ENCODE data around the gene MTHFSD. TPM values are rescaled to one million over a fixed set of nuclear protein-coding genes. Genes with fewer than 3 reads are reported as not detected.

The MTHFSD gene
- total RNA-seq, 1 experiment from 2014 or later, result 47.8 TPM

DNA sequence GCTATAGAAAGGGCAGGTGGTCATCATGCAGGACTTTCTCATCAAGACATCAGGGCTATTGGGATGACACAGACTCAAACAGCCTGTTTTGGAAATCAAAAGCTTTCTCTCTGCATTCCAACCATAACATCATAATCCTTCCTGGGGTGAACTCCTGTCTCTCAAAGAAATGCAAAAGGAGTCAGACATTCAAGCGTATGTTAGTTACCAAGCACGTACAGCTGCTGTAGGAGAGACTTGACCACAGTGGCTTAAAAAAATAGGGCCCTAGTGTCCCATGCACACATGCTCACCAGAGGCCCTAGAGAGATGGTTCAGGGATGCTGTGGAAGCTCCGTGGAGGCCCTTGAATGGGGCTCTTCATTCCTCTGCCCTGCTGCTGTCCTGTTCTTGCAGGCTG lies 69.3 kb downstream of the MTHFSD start:
- no peak for DNase-seq
- intact Hi-C loops (cut with micrococcal nuclease; ENCODE audit: unreplicated experiment), result no loop called here
- H3K9me3 Mint-ChIP-seq (ENCODE audit: low read depth, unreplicated experiment), result peaks cover 2% of the 10 kb centered on the region
- CTCF ChIA-PET, result no interaction called here
- H3K27ac Mint-ChIP-seq (ENCODE audit: unreplicated experiment), result no peak overlapping the region
- no peak for TF ChIP-seq CTCF (IDR thresholded peaks at IDR 0.05; ENCODE audit: unreplicated experiment)
- no peaks in the 10 kb centered on the region for H3K36me3 Mint-ChIP-seq (ENCODE audit: insufficient read depth, unreplicated experiment)
- BruUV-seq (replicated peaks), result no TSS peak
- no peaks in the 10 kb centered on the region for H3K4me1 Mint-ChIP-seq (ENCODE audit: low read depth, unreplicated experiment)
- H3K4me3 Mint-ChIP-seq (ENCODE audit: low read depth, unreplicated experiment), result no peak overlapping the region
- peaks cover 100% of the 10 kb centered on the region for H3K27me3 Mint-ChIP-seq (ENCODE audit: unreplicated experiment)

GRCh38 chr16:86484240-86484639 lies 70.8 kb downstream of the MTHFSD start:
- Mint-ChIP-seq H3K27me3 (ENCODE audit: unreplicated experiment) (peaks cover 100% of the 10 kb centered on the region), H3K4me1 (ENCODE audit: low read depth, unreplicated experiment) (no peaks in the 10 kb centered on the region), H3K36me3 (ENCODE audit: insufficient read depth, unreplicated experiment) (no peaks in the 10 kb centered on the region), H3K27ac (ENCODE audit: unreplicated experiment) (no peak overlapping the region), H3K4me3 (ENCODE audit: low read depth, unreplicated experiment) (no peak overlapping the region), H3K9me3 (ENCODE audit: low read depth, unreplicated experiment) (peaks cover 2% of the 10 kb centered on the region)
- no TSS peak for BruUV-seq (replicated peaks)
- DNase-seq, result no peak
- intact Hi-C loops (cut with micrococcal nuclease; ENCODE audit: unreplicated experiment), result no loop called here
- TF ChIP-seq CTCF (IDR thresholded peaks at IDR 0.05; ENCODE audit: unreplicated experiment), result no peak
- CTCF ChIA-PET, result no interaction called here

- Mint-ChIP-seq H3K4me3 (ENCODE audit: low read depth, unreplicated experiment) (no peak overlapping the region), H3K27me3 (ENCODE audit: unreplicated experiment) (peaks cover 100% of the 10 kb centered on the region), H3K9me3 (ENCODE audit: low read depth, unreplicated experiment) (peaks cover 2% of the 10 kb centered on the region), H3K4me1 (ENCODE audit: low read depth, unreplicated experiment) (no peaks in the 10 kb centered on the region), H3K36me3 (ENCODE audit: insufficient read depth, unreplicated experiment) (no peaks in the 10 kb centered on the region), H3K27ac (ENCODE audit: unreplicated experiment) (no peak overlapping the region)
- intact Hi-C loops (cut with micrococcal nuclease; ENCODE audit: unreplicated experiment), result no loop called here
- no TSS peak for BruUV-seq (replicated peaks)
- TF ChIP-seq CTCF (IDR thresholded peaks at IDR 0.05; ENCODE audit: unreplicated experiment), result no peak
- no peak for DNase-seq
- CTCF ChIA-PET, result interaction anchor here (0.6 kb wide), 1 partner anchor 65 kb away, joined by 3 read pairs; no protein-coding TSS in a partner anchor
Observed at GRCh38 chr16:86481607-86482006, 73.4 kb downstream of the MTHFSD start.

- DNase-seq, result no peak
- no TSS peak for BruUV-seq (replicated peaks)
- Mint-ChIP-seq H3K27ac (ENCODE audit: unreplicated experiment) (no peak overlapping the region), H3K4me1 (ENCODE audit: low read depth, unreplicated experiment) (no peaks in the 10 kb centered on the region), H3K36me3 (ENCODE audit: insufficient read depth, unreplicated experiment) (no peaks in the 10 kb centered on the region), H3K9me3 (ENCODE audit: low read depth, unreplicated experiment) (peaks cover 2% of the 10 kb centered on the region), H3K27me3 (ENCODE audit: unreplicated experiment) (peaks cover 100% of the 10 kb centered on the region), H3K4me3 (ENCODE audit: low read depth, unreplicated experiment) (no peak overlapping the region)
- intact Hi-C loops (cut with micrococcal nuclease; ENCODE audit: unreplicated experiment), result no loop called here
- CTCF ChIA-PET, result no interaction called here
- TF ChIP-seq CTCF (IDR thresholded peaks at IDR 0.05; ENCODE audit: unreplicated experiment), result no peak
Observed at GRCh38 chr16:86480444-86480843, 74.6 kb downstream of the MTHFSD start.

Other genes with a start within 250 kb of the MTHFSD start
- not detected in 2 replicates for gene FOXF1, start 44.7 kb downstream of the MTHFSD start, total RNA-seq (2022)
- gene FOXC2, start 11.6 kb upstream of the MTHFSD start, total RNA-seq (2022), result 8.7 and 10.9 TPM in 2 replicates
- gene FOXL1, start 23.3 kb upstream of the MTHFSD start, total RNA-seq (2022), result 13.3 and 14.5 TPM in 2 replicates

Measured in Calu3 (cell line).